Measurements from ENCODE around the gene TRMT112.
"Not testable (repeated sequence)": the region's sequence is repeated elsewhere in the genome, so short reads cannot be mapped to it uniquely, and the experiment has no call there.

Gene TRMT112

DNA sequence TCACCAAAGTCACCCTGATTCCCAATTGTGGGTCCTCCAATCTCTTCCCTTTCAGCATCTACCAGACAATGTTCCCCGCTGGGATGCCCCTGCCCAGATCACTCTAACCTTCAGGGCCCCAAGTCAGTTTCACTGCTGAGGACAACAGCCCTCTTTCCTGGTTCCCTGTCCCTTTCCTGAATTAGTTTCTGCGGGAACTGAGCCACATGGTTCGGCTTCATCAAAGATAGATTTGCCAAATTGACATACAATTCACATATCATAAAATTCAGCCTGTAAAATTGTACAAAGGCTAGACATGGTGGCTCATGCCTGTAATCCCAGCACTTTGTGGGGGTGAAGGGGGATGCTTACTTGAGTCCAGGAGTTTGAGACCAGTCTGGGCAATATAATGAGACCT is 10.6 kb upstream of the TRMT112 start:
- no peak for DNase-seq

DNA sequence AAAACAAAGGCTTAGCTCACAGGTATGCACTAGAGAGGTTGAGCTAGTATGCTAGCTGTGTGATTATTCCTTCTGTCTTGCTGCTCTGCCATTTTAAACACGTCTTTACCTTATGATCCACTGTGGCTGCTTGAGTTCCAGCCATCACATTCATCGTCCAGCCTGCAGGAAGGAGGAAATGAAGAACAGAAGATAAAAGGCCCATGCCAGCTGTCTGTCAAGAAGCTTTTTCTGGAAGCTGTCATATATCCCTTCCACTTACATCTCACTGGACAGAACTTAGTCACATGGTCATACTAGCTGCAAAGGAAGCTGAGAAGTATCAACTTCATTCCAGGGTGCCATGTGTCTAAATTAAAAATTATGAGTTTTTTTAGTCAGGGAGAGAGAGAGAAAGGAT is 10.0 kb upstream of the TRMT112 start:
- DNase-seq = no peak

DNA sequence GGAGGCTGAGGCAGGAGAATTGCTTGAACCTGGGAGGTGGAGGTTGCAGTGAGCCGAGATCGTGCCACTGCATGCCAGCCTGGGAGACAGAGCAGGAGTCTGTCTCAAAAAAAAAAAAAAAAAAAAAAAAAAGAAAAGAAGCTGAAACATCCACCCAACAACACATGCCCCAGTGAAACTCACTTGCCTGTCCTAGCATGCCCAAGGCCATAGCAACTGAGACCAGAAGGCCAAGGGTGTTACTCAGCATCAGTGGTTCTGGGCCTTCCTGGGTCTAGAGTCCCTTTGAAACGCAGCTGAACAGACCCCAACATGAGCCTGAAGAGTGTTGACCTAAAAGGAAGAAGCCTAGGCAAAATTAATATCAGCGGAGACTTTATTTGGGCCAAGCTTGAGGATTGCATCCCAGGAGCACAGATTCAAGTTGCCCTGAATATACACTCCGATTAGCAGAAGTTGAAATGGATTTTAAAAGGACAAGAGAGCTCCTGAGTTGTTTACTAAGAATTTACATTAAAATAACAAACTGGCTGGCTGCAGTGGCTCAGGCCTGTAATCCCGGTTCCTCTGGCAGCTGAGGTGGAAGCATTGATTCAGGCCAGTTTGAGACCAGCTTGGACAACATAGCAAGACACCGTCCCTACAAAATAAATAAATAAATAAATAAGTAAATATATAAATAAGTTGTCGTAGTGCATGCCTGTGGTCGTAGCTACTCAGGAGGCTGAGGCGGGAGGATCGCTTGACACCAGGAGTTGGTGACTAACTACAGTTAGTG is 7.5 kb upstream of the TRMT112 start:
- DNase-seq = no peak

DNA sequence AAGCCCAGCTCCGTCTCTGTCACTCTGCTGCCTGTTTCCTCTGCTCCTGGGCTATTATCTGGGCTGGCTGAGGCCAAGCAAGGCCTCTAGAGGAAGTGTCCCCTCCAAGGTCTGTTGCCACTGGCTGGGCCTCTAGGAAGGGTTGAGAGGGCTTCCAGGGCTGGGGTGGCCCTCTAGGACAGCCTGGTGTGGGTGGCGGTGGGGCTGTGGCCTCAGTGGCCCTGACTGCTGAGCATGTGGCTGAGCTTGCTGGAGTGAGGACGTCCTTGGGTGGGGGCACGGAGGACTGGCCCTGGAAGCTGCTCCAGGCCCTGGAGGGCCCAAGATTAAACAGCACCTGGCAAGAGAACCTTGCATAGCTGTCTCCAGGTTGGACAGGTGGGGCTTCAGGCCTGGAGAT is 6.6 kb upstream of the TRMT112 start:
- not testable (repeated sequence) for DNase-seq

DNA sequence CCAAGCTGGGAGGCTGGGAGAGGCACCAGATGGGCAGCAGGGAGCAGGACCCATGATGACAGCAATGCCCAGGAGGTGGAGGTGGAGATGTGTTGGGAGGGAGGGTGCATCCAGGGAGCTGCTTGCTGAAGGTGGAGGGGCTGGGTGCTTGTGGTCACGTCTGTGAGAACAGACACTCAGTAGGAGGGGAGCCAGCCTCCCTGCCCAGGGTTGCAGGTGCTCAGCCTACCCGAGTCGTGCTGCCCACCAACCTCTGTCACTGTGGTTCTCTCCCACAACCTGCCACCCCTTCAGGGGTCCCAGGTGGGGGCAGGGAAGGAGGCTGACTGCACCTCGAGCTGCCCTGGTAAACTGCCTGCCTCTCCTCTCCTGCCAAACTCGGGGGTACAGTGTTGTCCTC is 6.0 kb upstream of the TRMT112 start:
- DNase-seq = no peak

DNA sequence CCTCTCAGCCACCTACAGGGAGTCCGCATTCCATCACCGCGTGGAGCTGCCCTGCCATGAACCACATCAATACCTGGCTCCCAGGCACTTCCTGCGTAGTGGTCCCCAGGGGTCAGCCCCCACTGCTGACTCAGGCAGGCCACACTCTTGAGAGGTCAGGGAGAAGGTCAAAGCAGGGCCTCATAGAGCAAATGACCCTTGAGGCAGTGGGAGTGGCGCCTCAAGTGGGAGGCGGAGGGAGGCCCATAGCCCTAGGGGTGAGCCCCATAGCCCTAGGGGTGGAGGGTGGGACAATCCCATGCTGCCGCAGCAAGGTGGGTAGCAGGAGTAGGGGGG is 5.5 kb upstream of the TRMT112 start:
- DNase-seq = no peak

DNA sequence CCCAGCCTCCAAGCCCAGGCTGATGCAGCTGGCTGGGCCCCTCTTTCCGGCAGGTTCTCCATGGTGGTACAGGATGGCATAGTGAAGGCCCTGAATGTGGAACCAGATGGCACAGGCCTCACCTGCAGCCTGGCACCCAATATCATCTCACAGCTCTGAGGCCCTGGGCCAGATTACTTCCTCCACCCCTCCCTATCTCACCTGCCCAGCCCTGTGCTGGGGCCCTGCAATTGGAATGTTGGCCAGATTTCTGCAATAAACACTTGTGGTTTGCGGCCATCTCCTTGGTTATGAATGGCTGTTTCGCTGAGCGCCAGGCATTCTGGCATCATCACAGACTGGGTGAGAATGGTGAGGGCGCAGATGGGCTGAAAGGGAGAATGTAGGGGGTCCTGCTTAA is 4.2 kb upstream of the TRMT112 start:
- DNase-seq = no peak

DNA sequence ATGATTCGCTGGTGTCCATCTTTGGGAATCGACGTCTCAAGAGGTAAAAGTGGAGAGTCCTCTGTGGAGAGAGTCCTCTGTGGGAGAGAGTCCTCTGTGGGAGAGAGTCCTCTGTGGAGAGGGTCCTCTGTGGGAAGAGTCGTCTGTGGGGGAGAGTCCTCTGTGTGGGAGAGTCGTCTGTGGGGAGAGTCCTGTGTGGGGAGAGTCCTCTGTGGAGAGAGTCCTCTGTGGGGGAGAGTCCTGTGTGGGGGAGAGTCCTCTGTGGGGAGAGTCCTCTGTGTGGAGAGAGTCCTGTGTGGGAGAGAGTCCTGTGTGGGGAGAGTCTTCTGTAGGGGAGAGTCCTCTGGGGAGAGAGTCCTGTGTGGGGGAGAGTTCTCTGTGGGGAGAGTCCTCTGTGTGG is 3.7 kb upstream of the TRMT112 start:
- no peak for DNase-seq

DNA sequence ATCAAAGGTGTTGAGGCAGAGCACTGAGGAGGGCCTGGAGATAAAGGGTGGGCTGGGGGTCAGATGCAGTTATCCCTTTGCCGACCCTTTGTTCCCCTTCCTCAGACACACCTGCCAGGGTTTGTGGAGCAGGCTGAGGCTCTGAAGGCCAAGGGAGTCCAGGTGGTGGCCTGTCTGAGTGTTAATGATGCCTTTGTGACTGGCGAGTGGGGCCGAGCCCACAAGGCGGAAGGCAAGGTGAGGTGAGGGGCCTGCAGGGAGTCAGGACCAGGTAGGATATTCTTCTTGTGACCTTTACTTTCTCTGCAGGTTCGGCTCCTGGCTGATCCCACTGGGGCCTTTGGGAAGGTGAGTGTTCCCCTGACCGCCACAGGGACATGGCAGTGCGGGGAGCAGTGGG is 3.2 kb upstream of the TRMT112 start:
- DNase-seq = no peak

DNA sequence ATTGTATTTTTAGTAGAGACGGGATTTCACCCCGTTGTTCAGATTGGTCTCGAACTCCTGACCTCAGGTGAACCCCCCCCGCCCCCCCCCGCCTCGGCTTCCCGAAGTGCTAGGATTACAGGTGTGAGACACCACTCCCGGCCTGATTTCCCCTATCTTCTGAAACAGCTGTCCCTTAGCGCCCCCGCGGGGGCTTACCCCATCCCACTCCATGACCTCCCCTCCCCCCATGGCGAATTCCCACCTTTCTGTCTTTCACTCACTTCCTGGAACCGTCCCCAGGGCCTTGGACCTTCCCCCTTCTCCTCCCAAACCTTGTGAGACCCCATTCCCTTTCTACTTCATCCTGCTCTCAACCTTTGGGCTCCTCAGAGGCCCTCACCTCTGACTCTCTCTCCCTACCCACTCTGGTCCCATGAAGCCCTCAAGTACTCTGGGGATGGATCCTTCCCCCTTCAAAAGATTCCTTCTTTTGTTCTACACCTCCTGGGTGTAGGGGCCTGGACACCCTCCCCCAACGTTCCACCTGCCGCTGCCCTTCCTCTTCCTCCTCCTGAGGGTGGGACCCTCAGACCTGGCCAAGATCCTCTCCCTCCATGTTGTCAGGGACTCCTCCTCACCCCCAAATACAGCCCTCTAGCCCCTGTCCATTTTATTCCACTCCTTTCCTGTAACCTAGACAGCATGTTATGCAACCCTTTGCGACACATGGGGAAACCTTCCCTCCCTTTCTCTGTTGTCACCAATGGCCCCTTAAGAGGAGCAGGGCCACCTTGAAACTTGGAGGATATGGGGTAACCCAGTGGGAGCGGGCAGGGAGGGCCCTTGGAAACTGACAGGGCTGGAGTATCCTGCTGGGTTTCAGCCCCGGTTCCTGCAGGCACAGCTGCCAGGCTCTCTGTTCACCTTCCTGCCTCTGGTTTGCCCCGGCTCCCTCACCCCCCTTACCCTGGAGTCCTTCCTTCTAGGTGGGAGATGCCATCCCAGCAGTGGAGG is 1.7 kb upstream of the TRMT112 start:
- DNase-seq = peak; percentile 29

DNA sequence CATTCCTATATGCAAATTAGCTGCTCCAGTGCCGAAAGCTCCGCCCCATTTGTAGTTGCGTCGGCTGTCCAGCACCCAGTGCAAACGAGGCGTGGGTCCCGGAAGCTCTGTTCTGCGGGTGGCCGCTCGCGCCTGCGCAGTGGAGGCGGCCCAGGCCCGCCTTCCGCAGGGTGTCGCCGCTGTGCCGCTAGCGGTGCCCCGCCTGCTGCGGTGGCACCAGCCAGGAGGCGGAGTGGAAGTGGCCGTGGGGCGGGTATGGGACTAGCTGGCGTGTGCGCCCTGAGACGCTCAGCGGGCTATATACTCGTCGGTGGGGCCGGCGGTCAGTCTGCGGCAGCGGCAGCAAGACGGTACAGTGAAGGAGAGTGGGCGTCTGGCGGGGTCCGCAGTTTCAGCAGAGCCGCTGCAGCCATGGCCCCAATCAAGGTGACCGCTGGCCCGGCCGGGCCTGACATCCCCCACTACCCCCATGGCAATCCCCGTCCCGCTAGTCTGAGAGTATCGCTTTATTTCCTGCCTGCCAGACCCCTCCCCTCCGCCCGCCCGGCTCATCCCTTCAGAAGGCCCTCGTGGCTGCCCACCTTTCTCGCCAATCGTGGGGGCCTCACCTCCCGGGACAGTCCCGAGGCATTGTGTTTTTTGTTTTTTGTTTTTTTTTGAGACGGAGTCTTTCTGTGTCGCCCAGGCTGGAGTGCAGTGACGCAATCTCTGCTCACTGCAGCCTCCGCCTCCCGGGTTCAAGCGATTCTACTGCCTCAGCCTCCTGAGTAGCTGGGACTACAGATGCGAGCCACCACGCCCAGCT is 804 bp upstream of the TRMT112 start, which contains the start of gene PRDX5:
PRDX5 (plus strand) TSS at position 161 of the 805 bp plus-strand sequence; CDS start at position 256, 95 bp downstream.
- DNase-seq = peak; percentile 99

DNA sequence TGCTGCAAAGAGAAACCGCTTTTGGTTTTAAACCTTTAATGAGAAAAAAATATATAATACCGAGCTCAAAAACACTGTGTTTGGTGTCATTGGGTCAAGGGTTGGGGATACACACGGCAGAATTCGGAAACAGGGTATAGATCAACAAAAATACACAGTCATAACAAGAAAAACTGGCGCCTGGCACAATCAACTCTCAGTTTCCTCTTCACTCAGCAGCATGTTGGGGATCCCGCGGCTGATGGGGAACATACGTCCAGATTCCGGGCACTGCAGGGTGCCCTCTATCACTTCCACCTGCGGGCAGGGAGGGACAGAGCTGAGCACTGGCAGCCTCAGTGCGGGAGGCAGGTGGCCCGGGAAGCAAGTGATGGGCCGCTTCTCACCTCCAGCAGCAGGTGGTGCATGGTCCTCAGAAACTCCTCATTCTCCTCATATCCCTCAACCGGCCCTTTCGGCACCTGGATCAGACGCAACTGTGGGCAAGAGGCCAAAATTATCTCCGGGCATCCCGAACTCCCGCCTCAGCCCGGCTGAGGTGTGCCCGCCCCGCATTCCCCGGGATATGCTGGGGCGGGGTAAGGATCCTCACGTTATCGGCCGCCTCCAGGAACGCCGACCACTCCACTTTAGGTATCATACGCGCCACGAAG is 561 bp downstream of the TRMT112 start:
- DNase-seq = no peak

DNA sequence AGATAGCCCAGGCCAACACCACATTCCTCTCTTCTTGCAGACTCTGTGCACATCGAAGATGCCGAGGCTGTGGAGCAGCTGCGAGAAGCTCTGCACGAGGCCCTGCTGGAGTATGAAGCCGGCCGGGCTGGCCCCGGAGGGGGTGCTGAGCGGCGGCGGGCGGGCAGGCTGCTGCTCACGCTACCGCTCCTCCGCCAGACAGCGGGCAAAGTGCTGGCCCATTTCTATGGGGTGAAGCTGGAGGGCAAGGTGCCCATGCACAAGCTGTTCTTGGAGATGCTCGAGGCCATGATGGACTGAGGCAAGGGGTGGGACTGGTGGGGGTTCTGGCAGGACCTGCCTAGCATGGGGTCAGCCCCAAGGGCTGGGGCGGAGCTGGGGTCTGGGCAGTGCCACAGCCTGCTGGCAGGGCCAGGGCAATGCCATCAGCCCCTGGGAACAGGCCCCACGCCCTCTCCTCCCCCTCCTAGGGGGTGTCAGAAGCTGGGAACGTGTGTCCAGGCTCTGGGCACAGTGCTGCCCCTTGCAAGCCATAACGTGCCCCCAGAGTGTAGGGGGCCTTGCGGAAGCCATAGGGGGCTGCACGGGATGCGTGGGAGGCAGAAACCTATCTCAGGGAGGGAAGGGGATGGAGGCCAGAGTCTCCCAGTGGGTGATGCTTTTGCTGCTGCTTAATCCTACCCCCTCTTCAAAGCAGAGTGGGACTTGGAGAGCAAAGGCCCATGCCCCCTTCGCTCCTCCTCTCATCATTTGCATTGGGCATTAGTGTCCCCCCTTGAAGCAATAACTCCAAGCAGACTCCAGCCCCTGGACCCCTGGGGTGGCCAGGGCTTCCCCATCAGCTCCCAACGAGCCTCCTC is 1.5 kb downstream of the TRMT112 start:
- not testable (repeated sequence) for DNase-seq

DNA sequence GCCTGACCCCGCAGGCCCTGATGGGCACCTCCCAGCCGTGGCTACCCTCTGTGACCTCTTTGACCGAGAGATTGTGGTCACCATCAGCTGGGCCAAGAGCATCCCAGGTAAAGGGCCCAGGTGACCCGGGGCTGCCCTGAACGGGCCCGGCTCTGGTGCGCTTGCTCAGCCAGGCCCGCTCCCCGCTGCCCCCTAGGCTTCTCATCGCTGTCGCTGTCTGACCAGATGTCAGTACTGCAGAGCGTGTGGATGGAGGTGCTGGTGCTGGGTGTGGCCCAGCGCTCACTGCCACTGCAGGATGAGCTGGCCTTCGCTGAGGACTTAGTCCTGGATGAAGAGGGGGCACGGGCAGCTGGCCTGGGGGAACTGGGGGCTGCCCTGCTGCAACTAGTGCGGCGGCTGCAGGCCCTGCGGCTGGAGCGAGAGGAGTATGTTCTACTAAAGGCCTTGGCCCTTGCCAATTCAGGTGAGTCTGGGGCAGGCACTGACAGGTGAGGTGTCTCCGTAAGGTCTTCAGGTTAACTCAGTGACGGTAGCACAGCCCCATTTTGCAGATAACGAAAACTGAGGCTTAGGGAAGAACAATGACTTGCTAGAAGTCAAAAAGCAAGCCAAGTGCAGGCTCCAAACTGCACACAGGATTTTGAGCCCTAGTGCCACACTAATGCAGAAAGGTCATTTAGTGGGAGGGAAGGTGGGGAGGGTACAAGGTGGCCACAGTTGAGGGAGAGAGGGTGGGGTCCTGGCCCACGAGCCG is 2.4 kb downstream of the TRMT112 start:
- DNase-seq = no peak

DNA sequence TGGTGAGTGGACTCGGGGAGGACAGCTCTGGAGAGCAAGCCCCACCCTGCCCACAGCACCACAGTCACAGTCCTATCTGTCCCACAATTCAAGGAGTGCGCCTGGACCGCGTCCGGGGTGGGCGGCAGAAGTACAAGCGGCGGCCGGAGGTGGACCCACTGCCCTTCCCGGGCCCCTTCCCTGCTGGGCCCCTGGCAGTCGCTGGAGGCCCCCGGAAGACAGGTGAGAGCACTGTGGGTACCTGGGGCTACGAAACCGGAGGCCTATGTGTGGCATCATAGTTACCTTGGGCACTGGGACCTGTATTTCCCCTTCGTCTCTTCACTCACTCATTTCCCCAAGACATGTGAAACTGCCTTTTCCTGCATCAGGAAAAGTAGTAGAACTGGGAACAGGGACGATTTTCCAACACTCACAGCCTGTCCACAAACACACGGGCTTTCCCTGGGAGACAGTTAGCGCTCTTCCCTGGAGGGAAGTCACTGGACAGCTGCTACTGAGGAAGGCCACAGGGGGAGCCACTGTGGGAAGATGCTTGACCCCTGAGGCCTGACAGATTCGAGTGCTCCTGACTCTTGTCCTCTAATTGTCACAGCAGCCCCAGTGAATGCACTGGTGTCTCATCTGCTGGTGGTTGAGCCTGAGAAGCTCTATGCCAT is 3.1 kb downstream of the TRMT112 start:
- no peak for DNase-seq

DNA sequence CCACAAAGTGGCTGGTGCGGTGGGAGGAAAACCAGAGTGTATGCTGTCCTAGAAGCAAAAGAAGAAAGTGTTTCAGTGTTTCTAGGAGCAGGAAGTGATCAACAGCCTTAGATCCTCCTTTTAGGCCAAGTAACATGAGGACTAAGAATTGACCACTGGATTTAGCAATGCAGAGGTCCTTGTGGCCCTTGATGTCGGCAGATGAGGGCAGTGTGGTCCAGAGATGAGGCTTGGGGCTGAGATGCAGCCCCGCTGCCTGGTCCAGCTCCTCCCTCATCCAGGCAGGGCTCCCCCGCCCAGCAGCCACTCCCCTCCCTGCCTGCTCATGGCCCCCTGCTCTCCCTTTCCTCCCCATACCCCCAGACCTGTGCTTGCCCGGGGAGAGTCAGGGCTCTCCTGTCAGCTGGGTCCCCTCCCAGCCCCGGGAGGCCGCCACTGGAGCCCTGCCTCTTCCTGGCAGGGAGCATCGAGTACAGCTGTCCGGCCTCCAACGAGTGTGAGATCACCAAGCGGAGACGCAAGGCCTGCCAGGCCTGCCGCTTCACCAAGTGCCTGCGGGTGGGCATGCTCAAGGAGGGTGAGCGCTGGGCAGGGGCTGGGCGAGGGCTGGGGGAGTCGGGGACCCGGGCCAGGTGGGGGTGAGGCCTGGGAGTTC is 3.7 kb downstream of the TRMT112 start:
- no peak for DNase-seq

DNA sequence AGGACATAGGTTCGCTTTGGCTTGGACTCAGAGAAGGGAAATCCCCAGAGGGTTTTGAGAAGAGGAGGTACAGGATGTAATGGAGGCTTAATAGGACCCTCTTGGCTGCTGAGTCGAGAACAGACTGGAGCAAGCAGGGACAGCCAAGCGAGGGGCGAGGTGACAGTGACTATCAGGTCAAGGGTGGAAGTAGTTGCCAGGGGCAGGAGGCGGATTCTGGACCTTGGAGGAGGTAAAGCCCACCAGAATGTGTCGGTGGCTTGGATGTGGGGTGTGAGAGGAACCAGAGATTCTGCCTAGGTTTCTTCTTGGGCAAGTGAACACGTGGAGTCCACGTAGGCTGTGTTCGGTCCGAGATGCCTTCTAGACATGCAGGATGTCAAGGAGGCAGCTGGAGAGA is 4.4 kb downstream of the TRMT112 start:
- no peak for DNase-seq

DNA sequence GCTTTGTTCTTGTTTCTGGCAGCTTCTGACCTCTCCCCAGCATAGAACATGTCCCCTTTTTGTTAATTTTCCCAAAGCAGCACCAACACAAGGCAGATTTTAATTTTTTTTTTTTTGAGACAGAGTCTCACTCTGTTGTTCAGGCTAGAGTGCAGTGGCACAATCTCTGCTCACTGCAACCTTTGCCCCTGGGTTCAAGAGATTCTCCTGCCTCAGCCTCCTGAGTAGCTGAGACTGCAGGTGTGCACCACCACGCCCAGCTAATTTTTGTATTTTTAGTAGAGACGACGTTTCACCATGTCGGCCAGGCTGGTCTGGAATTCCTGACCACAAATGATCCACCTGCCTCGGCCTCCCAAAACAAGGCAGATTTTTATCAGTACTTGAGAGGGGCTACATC is 9.6 kb downstream of the TRMT112 start:
- not testable (repeated sequence) for DNase-seq

DNA sequence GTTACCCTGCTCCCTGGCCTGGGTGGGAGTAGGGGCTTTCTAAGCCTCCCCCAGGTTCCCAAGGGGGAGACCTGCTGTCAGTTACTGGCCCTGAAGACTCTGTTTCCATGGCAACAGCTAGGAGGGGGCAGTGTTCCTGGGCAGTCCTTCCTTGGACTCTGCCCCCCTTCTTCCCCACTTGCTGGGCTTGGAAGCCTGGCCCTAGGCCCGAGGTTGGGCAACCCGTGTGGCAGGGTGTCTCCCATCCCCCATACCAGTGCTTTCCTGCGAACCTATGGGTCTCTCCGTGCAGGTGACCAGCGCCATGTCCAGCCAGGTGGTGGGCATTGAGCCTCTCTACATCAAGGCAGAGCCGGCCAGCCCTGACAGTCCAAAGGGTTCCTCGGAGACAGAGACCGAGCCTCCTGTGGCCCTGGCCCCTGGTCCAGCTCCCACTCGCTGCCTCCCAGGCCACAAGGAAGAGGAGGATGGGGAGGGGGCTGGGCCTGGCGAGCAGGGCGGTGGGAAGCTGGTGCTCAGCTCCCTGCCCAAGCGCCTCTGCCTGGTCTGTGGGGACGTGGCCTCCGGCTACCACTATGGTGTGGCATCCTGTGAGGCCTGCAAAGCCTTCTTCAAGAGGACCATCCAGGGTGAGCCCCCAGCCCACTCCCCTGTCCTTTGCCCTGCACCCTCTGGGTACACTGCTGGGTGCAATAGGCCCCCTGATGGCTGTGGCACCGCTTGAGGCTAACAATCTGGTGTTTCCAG is 10.3 kb downstream of the TRMT112 start:
- DNase-seq = no peak

Data from suppressor macrophage treated with lipopolysaccharide for 4 hours (primary cell).